Activated CD4-positive, CD25-positive, alpha-beta regulatory T cell treated with anti-CD3 and anti-CD28 coated beads, Interleukin-2, amount 50 U/mL, for 72 hours (primary cell): Measurements from ENCODE around the gene TMEM131.

Experiments
- DNase-seq: peaks from one replicate; pipeline ENCODE4 v3.0.0; 2021

TMEM131 gene

GRCh38 chr2:97752342-97753334, 243.1 kb downstream of the TMEM131 start:
- DNase-seq = no peak

- DNase-seq = no peak
Observed at GRCh38 chr2:97751752-97752151, 244.0 kb downstream of the TMEM131 start.

GRCh38 chr2:97750017-97750416, 245.7 kb downstream of the TMEM131 start:
- no peak for DNase-seq

- no peak for DNase-seq
Observed at GRCh38 chr2:97749581-97749980, 246.2 kb downstream of the TMEM131 start.

GRCh38 chr2:97747716-97748115, 248.0 kb downstream of the TMEM131 start:
- no peak for DNase-seq

GRCh38 chr2:97747285-97747684, 248.5 kb downstream of the TMEM131 start:
- DNase-seq = no peak

- DNase-seq = no peak
Observed at GRCh38 chr2:97745474-97746174, 250.1 kb downstream of the TMEM131 start.

- DNase-seq = no peak
Observed at GRCh38 chr2:97743913-97744312, 251.8 kb downstream of the TMEM131 start.

GRCh38 chr2:97742381-97742847, 253.3 kb downstream of the TMEM131 start:
- DNase-seq = no peak

- no peak for DNase-seq
Observed at GRCh38 chr2:97741686-97742085, 254.1 kb downstream of the TMEM131 start.

GRCh38 chr2:97741251-97741650, 254.5 kb downstream of the TMEM131 start:
- DNase-seq = no peak

GRCh38 chr2:97740590-97741182, 255.1 kb downstream of the TMEM131 start:
- DNase-seq = no peak

- DNase-seq = no peak
Observed at GRCh38 chr2:97739893-97740245, 255.9 kb downstream of the TMEM131 start.

- no peak for DNase-seq
Observed at GRCh38 chr2:97739020-97739892, 256.5 kb downstream of the TMEM131 start.

- no peak for DNase-seq
Observed at GRCh38 chr2:97738179-97739019, 257.3 kb downstream of the TMEM131 start.

GRCh38 chr2:97737421-97738178, 258.1 kb downstream of the TMEM131 start:
- DNase-seq = no peak

GRCh38 chr2:97736608-97737330, 259.0 kb downstream of the TMEM131 start:
- DNase-seq = no peak

GRCh38 chr2:97736185-97736584, 259.6 kb downstream of the TMEM131 start:
- DNase-seq = no peak

GRCh38 chr2:97735161-97735561, 260.6 kb downstream of the TMEM131 start:
- no peak for DNase-seq
